Measurements from ENCODE around the gene ANKRD12.

The ANKRD12 gene

GRCh38 chr18:9221661-9222060 lies 85.1 kb downstream of the ANKRD12 start:
- in situ Hi-C loops (cut with MboI; ENCODE audit: low sequenced_read_pairs): no loop called here
- H3K4me1 ChIP-seq: no peaks in the 10 kb centered on the region

GRCh38 chr18:9223356-9223755 lies 86.8 kb downstream of the ANKRD12 start:
- Histone ChIP-seq H3K36me3 (replicated peaks) (no peaks in the 10 kb centered on the region), H3K4me1 (no peaks in the 10 kb centered on the region), H3K4me3 (no peak overlapping the region), H3K9me3 (no peaks in the 10 kb centered on the region), H3K27me3 (ENCODE audit: low read depth) (no peaks in the 10 kb centered on the region)
- in situ Hi-C loops (cut with MboI; ENCODE audit: low sequenced_read_pairs): no loop called here
- DNase-seq (ENCODE audit: low spot score in 2 of 2): no peak

More at GRCh38 chr18:9221661-9222060, 85.1 kb downstream of the ANKRD12 start:
- H3K4me3 ChIP-seq: no peak overlapping the region
- DNase-seq (ENCODE audit: low spot score in 2 of 2): no peak
- H3K27me3 ChIP-seq (ENCODE audit: low read depth): no peaks in the 10 kb centered on the region
- no peaks in the 10 kb centered on the region for H3K36me3 ChIP-seq (replicated peaks)
- H3K9me3 ChIP-seq: no peaks in the 10 kb centered on the region

GRCh38 chr18:9226463-9226862 lies 89.9 kb downstream of the ANKRD12 start:
- in situ Hi-C loops (cut with MboI; ENCODE audit: low sequenced_read_pairs): no loop called here
- no peaks in the 10 kb centered on the region for H3K36me3 ChIP-seq (replicated peaks)
- H3K9me3 ChIP-seq: no peaks in the 10 kb centered on the region
- no peak for DNase-seq (ENCODE audit: low spot score in 2 of 2)
- H3K27me3 ChIP-seq (ENCODE audit: low read depth): no peaks in the 10 kb centered on the region
- H3K4me3 ChIP-seq: no peak overlapping the region
- peaks cover 9% of the 10 kb centered on the region for H3K4me1 ChIP-seq

- Histone ChIP-seq H3K4me3 (no peak overlapping the region), H3K9me3 (peaks cover 3% of the 10 kb centered on the region; the same call in 1 of the 2 replicates), H3K27me3 (ENCODE audit: low read depth) (no peaks in the 10 kb centered on the region), H3K4me1 (peaks cover 9% of the 10 kb centered on the region), H3K36me3 (replicated peaks) (no peaks in the 10 kb centered on the region)
- in situ Hi-C loops (cut with MboI; ENCODE audit: low sequenced_read_pairs): no loop called here
- no peak for DNase-seq (ENCODE audit: low spot score in 2 of 2)
Observed at GRCh38 chr18:9231852-9232486, 95.4 kb downstream of the ANKRD12 start.

- no peak for DNase-seq (ENCODE audit: low spot score in 2 of 2)
- Histone ChIP-seq H3K27me3 (ENCODE audit: low read depth) (no peaks in the 10 kb centered on the region), H3K4me3 (no peak overlapping the region), H3K9me3 (peaks cover 3% of the 10 kb centered on the region; the same call in 1 of the 2 replicates), H3K4me1 (peaks cover 9% of the 10 kb centered on the region), H3K36me3 (replicated peaks) (no peaks in the 10 kb centered on the region)
- in situ Hi-C loops (cut with MboI; ENCODE audit: low sequenced_read_pairs): no loop called here
Observed at GRCh38 chr18:9232977-9233376, 96.4 kb downstream of the ANKRD12 start.

- Histone ChIP-seq H3K4me3 (no peak overlapping the region), H3K36me3 (replicated peaks) (no peaks in the 10 kb centered on the region), H3K27me3 (ENCODE audit: low read depth) (no peaks in the 10 kb centered on the region), H3K9me3 (peaks cover 3% of the 10 kb centered on the region; the same call in 1 of the 2 replicates), H3K4me1 (peaks cover 9% of the 10 kb centered on the region)
- in situ Hi-C loops (cut with MboI; ENCODE audit: low sequenced_read_pairs): no loop called here
- DNase-seq (ENCODE audit: low spot score in 2 of 2): no peak
Observed at GRCh38 chr18:9233771-9234440, 97.3 kb downstream of the ANKRD12 start.

- no peak for DNase-seq (ENCODE audit: low spot score in 2 of 2)
- in situ Hi-C loops (cut with MboI; ENCODE audit: low sequenced_read_pairs): no loop called here
- H3K9me3 ChIP-seq: peaks cover 3% of the 10 kb centered on the region; the same call in 1 of the 2 replicates
- H3K27me3 ChIP-seq (ENCODE audit: low read depth): no peaks in the 10 kb centered on the region
- no peaks in the 10 kb centered on the region for H3K36me3 ChIP-seq (replicated peaks)
- no peak overlapping the region for H3K4me3 ChIP-seq
- H3K4me1 ChIP-seq: peaks cover 2% of the 10 kb centered on the region
Observed at GRCh38 chr18:9234528-9234927, 97.9 kb downstream of the ANKRD12 start.

- Histone ChIP-seq H3K27me3 (ENCODE audit: low read depth) (no peaks in the 10 kb centered on the region), H3K9me3 (no peaks in the 10 kb centered on the region), H3K4me1 (no peaks in the 10 kb centered on the region), H3K36me3 (replicated peaks) (no peaks in the 10 kb centered on the region), H3K4me3 (no peak overlapping the region)
- in situ Hi-C loops (cut with MboI; ENCODE audit: low sequenced_read_pairs): no loop called here
- no peak for DNase-seq (ENCODE audit: low spot score in 2 of 2)
Observed at GRCh38 chr18:9237981-9238380, 101.4 kb downstream of the ANKRD12 start.

- Histone ChIP-seq H3K27me3 (ENCODE audit: low read depth) (no peaks in the 10 kb centered on the region), H3K9me3 (no peaks in the 10 kb centered on the region), H3K36me3 (replicated peaks) (no peaks in the 10 kb centered on the region), H3K4me3 (no peak overlapping the region), H3K4me1 (no peaks in the 10 kb centered on the region)
- in situ Hi-C loops (cut with MboI; ENCODE audit: low sequenced_read_pairs): no loop called here
- DNase-seq (ENCODE audit: low spot score in 2 of 2): no peak
Observed at GRCh38 chr18:9239720-9240119, 103.1 kb downstream of the ANKRD12 start.

- Histone ChIP-seq H3K27me3 (ENCODE audit: low read depth) (no peaks in the 10 kb centered on the region), H3K4me3 (no peak overlapping the region), H3K9me3 (no peaks in the 10 kb centered on the region), H3K4me1 (no peaks in the 10 kb centered on the region), H3K36me3 (replicated peaks) (no peaks in the 10 kb centered on the region)
- DNase-seq (ENCODE audit: low spot score in 2 of 2): no peak
- in situ Hi-C loops (cut with MboI; ENCODE audit: low sequenced_read_pairs): no loop called here
Observed at GRCh38 chr18:9240270-9240669, 103.7 kb downstream of the ANKRD12 start.

- in situ Hi-C loops (cut with MboI; ENCODE audit: low sequenced_read_pairs): no loop called here
- no peaks in the 10 kb centered on the region for H3K36me3 ChIP-seq (replicated peaks)
- H3K9me3 ChIP-seq: no peaks in the 10 kb centered on the region
- no peaks in the 10 kb centered on the region for H3K27me3 ChIP-seq (ENCODE audit: low read depth)
- no peak overlapping the region for H3K4me3 ChIP-seq
- DNase-seq (ENCODE audit: low spot score in 2 of 2): no peak
- peaks cover 8% of the 10 kb centered on the region for H3K4me1 ChIP-seq
Observed at GRCh38 chr18:9243029-9243428, 106.4 kb downstream of the ANKRD12 start.

GRCh38 chr18:9244376-9244775 lies 107.8 kb downstream of the ANKRD12 start:
- in situ Hi-C loops (cut with MboI; ENCODE audit: low sequenced_read_pairs): no loop called here
- Histone ChIP-seq H3K4me3 (no peak overlapping the region), H3K9me3 (no peaks in the 10 kb centered on the region), H3K4me1 (peaks cover 8% of the 10 kb centered on the region), H3K36me3 (replicated peaks) (no peaks in the 10 kb centered on the region), H3K27me3 (ENCODE audit: low read depth) (no peaks in the 10 kb centered on the region)
- DNase-seq (ENCODE audit: low spot score in 2 of 2): no peak

GRCh38 chr18:9248661-9249060 lies 112.1 kb downstream of the ANKRD12 start:
- H3K4me1 ChIP-seq: peaks cover 8% of the 10 kb centered on the region
- in situ Hi-C loops (cut with MboI; ENCODE audit: low sequenced_read_pairs): no loop called here
- no peaks in the 10 kb centered on the region for H3K9me3 ChIP-seq
- H3K4me3 ChIP-seq: no peak overlapping the region
- no peak for DNase-seq (ENCODE audit: low spot score in 2 of 2)
- no peaks in the 10 kb centered on the region for H3K27me3 ChIP-seq (ENCODE audit: low read depth)
- no peaks in the 10 kb centered on the region for H3K36me3 ChIP-seq (replicated peaks)

- in situ Hi-C loops (cut with MboI; ENCODE audit: low sequenced_read_pairs): no loop called here
- Histone ChIP-seq H3K36me3 (replicated peaks) (no peaks in the 10 kb centered on the region), H3K27me3 (ENCODE audit: low read depth) (no peaks in the 10 kb centered on the region), H3K4me3 (no peak overlapping the region), H3K4me1 (peaks cover 8% of the 10 kb centered on the region), H3K9me3 (no peaks in the 10 kb centered on the region)
- no peak for DNase-seq (ENCODE audit: low spot score in 2 of 2)
Observed at GRCh38 chr18:9249254-9249653, 112.7 kb downstream of the ANKRD12 start.

Measured in HAP-1 (cell line).